Measurements from ENCODE around the gene PRELID2.

The PRELID2 gene

GRCh38 chr5:145853781-145854376 lies 18.7 kb upstream of the PRELID2 start:
- no peak overlapping the region for H3K4me3 ChIP-seq (ENCODE audit: low read depth, low read length)
- TF ChIP-seq CTCF (IDR thresholded peaks at IDR 0.05; ENCODE audit: low read depth, low read length, missing control alignments): no peak
- no peak for DNase-seq (ENCODE audit: low read depth)

GRCh38 chr5:145852990-145853389 lies 17.8 kb upstream of the PRELID2 start:
- no peak overlapping the region for H3K4me3 ChIP-seq (ENCODE audit: low read depth, low read length)
- TF ChIP-seq CTCF (IDR thresholded peaks at IDR 0.05; ENCODE audit: low read depth, low read length, missing control alignments): no peak
- DNase-seq (ENCODE audit: low read depth): no peak

GRCh38 chr5:145848854-145849253 lies 13.7 kb upstream of the PRELID2 start:
- no peak for TF ChIP-seq CTCF (IDR thresholded peaks at IDR 0.05; ENCODE audit: low read depth, low read length, missing control alignments)
- H3K4me3 ChIP-seq (ENCODE audit: low read depth, low read length): no peak overlapping the region
- no peak for DNase-seq (ENCODE audit: low read depth)

GRCh38 chr5:145847499-145848497 lies 12.7 kb upstream of the PRELID2 start:
- no peak for DNase-seq (ENCODE audit: low read depth)
- no peak for TF ChIP-seq CTCF (IDR thresholded peaks at IDR 0.05; ENCODE audit: low read depth, low read length, missing control alignments)
- no peak overlapping the region for H3K4me3 ChIP-seq (ENCODE audit: low read depth, low read length)

- DNase-seq (ENCODE audit: low read depth): no peak
Measured at GRCh38 chr5:145846081-145846480, 10.9 kb upstream of the PRELID2 start.

GRCh38 chr5:145841299-145841698 lies 6.2 kb upstream of the PRELID2 start:
- DNase-seq (ENCODE audit: low read depth): no peak
- no peak for TF ChIP-seq CTCF (IDR thresholded peaks at IDR 0.05; ENCODE audit: low read depth, low read length, missing control alignments)
- no peak overlapping the region for H3K4me3 ChIP-seq (ENCODE audit: low read depth, low read length)

More at GRCh38 chr5:145846081-145846480, 10.9 kb upstream of the PRELID2 start:
- TF ChIP-seq CTCF (IDR thresholded peaks at IDR 0.05; ENCODE audit: low read depth, low read length, missing control alignments): no peak
- no peak overlapping the region for H3K4me3 ChIP-seq (ENCODE audit: low read depth, low read length)
